ENCODE results near the gene SLCO1B3. TPM values are rescaled to one million over a fixed set of nuclear protein-coding genes. Genes with fewer than 3 reads are reported as not detected.

The SLCO1B3 gene
- total RNA-seq, 1 donor from 2014 or later = not detected

DNA sequence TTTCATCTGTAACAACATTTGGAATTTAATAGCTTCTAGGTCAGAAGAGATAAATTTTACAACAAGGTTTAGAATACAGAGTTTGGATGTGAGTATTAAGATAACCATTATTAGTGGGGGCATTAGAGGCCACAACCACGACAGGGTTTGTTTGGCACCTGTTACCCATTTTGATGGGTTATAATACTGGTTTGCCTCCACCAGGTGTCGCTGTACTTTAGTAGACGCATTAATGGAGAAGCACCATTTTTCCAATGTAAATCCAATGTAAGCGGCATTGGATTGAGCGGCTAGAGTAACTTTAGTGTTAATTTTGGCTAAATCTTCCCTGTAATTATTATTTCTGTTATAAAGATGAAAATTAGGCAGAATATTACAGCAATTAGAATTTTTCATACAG is 136.2 kb downstream of the SLCO1B3 start:
- H3K36me3 Mint-ChIP-seq (ENCODE audit: low read depth, unreplicated experiment) = no peaks in the 10 kb centered on the region
- H3K27me3 ChIP-seq (ENCODE audit: insufficient read depth, low read length) = no peaks in the 10 kb centered on the region
- no peaks in the 10 kb centered on the region for H3K79me2 ChIP-seq (ENCODE audit: insufficient read depth, low read length)
- H3K9ac ChIP-seq (ENCODE audit: low read length) = no peak overlapping the region
- no peaks in the 10 kb centered on the region for H3K9me3 ChIP-seq (ENCODE audit: insufficient read depth, low read depth, low read length)
- no peaks in the 10 kb centered on the region for H3K4me1 ChIP-seq (ENCODE audit: insufficient read depth, low read length)
- no peak overlapping the region for H3K4me3 Mint-ChIP-seq (ENCODE audit: unreplicated experiment)
- no peaks in the 10 kb centered on the region for H3K9me3 Mint-ChIP-seq (ENCODE audit: unreplicated experiment)
- no peaks in the 10 kb centered on the region for H3K27me3 Mint-ChIP-seq (ENCODE audit: low read depth, unreplicated experiment)
- FAIRE-seq = no peak
- no peak for DNase-seq (ENCODE audit: low read depth)
- H3K27ac Mint-ChIP-seq (ENCODE audit: unreplicated experiment) = no peak overlapping the region
- no peak overlapping the region for H3K4me3 ChIP-seq (ENCODE audit: insufficient read depth, low read depth, low read length)
- no peaks in the 10 kb centered on the region for H4K20me1 ChIP-seq (ENCODE audit: insufficient read depth, low read length)
- TF ChIP-seq CTCF (IDR thresholded peaks at IDR 0.05; ENCODE audit: insufficient read depth, low read depth, low read length) (peak; percentile 45), EZH2 (IDR thresholded peaks at IDR 0.05; ENCODE audit: insufficient read depth, low read length) (no peak)
- no peak overlapping the region for H2AFZ ChIP-seq (ENCODE audit: low read depth, low read length)
- H3K27ac ChIP-seq (ENCODE audit: low read depth, low read length) = no peak overlapping the region
- H3K36me3 ChIP-seq (ENCODE audit: insufficient read depth, low read length) = no peaks in the 10 kb centered on the region
- peaks cover 5% of the 10 kb centered on the region for H3K4me1 Mint-ChIP-seq (ENCODE audit: low read depth, unreplicated experiment)
- no peak overlapping the region for H3K4me2 ChIP-seq (ENCODE audit: low read length)

- Histone ChIP-seq H3K9me3 (ENCODE audit: insufficient read depth, low read depth, low read length) (no peaks in the 10 kb centered on the region), H3K4me2 (ENCODE audit: low read length) (no peak overlapping the region), H4K20me1 (ENCODE audit: insufficient read depth, low read length) (no peaks in the 10 kb centered on the region), H2AFZ (ENCODE audit: low read depth, low read length) (no peak overlapping the region), H3K4me1 (ENCODE audit: insufficient read depth, low read length) (no peaks in the 10 kb centered on the region), H3K36me3 (ENCODE audit: insufficient read depth, low read length) (no peaks in the 10 kb centered on the region), H3K4me3 (ENCODE audit: insufficient read depth, low read depth, low read length) (no peak overlapping the region), H3K27me3 (ENCODE audit: insufficient read depth, low read length) (no peaks in the 10 kb centered on the region), H3K79me2 (ENCODE audit: insufficient read depth, low read length) (no peaks in the 10 kb centered on the region), H3K27ac (ENCODE audit: low read depth, low read length) (no peak overlapping the region), H3K9ac (ENCODE audit: low read length) (no peak overlapping the region)
- DNase-seq (ENCODE audit: low read depth) (no peak), FAIRE-seq (no peak)
- Mint-ChIP-seq H3K36me3 (ENCODE audit: low read depth, unreplicated experiment) (no peaks in the 10 kb centered on the region), H3K4me1 (ENCODE audit: low read depth, unreplicated experiment) (peaks cover under 1% of the 10 kb centered on the region), H3K27ac (ENCODE audit: unreplicated experiment) (no peak overlapping the region), H3K27me3 (ENCODE audit: low read depth, unreplicated experiment) (peaks cover 9% of the 10 kb centered on the region), H3K4me3 (ENCODE audit: unreplicated experiment) (no peak overlapping the region), H3K9me3 (ENCODE audit: unreplicated experiment) (no peaks in the 10 kb centered on the region)
- TF ChIP-seq EZH2 (IDR thresholded peaks at IDR 0.05; ENCODE audit: insufficient read depth, low read length) (no peak), CTCF (IDR thresholded peaks at IDR 0.05; ENCODE audit: insufficient read depth, low read depth, low read length) (peak; percentile 46)
These were observed 139.7 kb downstream of the SLCO1B3 start for GRCh38 chr12:20950248-20950647.

- no peaks in the 10 kb centered on the region for H3K79me2 ChIP-seq (ENCODE audit: insufficient read depth, low read length)
- H3K4me2 ChIP-seq (ENCODE audit: low read length) = no peak overlapping the region
- H4K20me1 ChIP-seq (ENCODE audit: insufficient read depth, low read length) = no peaks in the 10 kb centered on the region
- no peaks in the 10 kb centered on the region for H3K9me3 ChIP-seq (ENCODE audit: insufficient read depth, low read depth, low read length)
- no peak overlapping the region for H2AFZ ChIP-seq (ENCODE audit: low read depth, low read length)
- Mint-ChIP-seq H3K27ac (ENCODE audit: unreplicated experiment) (no peak overlapping the region), H3K9me3 (ENCODE audit: unreplicated experiment) (peaks cover 5% of the 10 kb centered on the region), H3K4me1 (ENCODE audit: low read depth, unreplicated experiment) (no peaks in the 10 kb centered on the region), H3K4me3 (ENCODE audit: unreplicated experiment) (no peak overlapping the region), H3K27me3 (ENCODE audit: low read depth, unreplicated experiment) (no peaks in the 10 kb centered on the region), H3K36me3 (ENCODE audit: low read depth, unreplicated experiment) (no peaks in the 10 kb centered on the region)
- no peaks in the 10 kb centered on the region for H3K27me3 ChIP-seq (ENCODE audit: insufficient read depth, low read length)
- no peak overlapping the region for H3K4me3 ChIP-seq (ENCODE audit: insufficient read depth, low read depth, low read length)
- no peaks in the 10 kb centered on the region for H3K4me1 ChIP-seq (ENCODE audit: insufficient read depth, low read length)
- H3K9ac ChIP-seq (ENCODE audit: low read length) = no peak overlapping the region
- DNase-seq (ENCODE audit: low read depth) (no peak), FAIRE-seq (no peak)
- no peaks in the 10 kb centered on the region for H3K36me3 ChIP-seq (ENCODE audit: insufficient read depth, low read length)
- H3K27ac ChIP-seq (ENCODE audit: low read depth, low read length) = no peak overlapping the region
- no peak for TF ChIP-seq CTCF (IDR thresholded peaks at IDR 0.05; ENCODE audit: insufficient read depth, low read depth, low read length)
- TF ChIP-seq EZH2 (IDR thresholded peaks at IDR 0.05; ENCODE audit: insufficient read depth, low read length) = no peak
These were observed 152.8 kb downstream of the SLCO1B3 start for GRCh38 chr12:20963303-20963702.
